Smooth muscle cell (in vitro differentiated cells): ENCODE results near the gene SYT1. TPM values are rescaled to one million over a fixed set of nuclear protein-coding genes. Genes with fewer than 3 reads are reported as not detected.

Source experiments
- DNase-seq: peaks from one replicate; lab custom pipeline; 2025; ENCODE audit not compliant: unreplicated experiment; lab: John Stamatoyannopoulos, UW
- H2AFZ ChIP-seq: fragments of 200-600 bp; sonication (generic); 2 replicates; pipeline ENCODE4 v1.6.0; 2016; ENCODE audit warnings: antibody characterized with exemption, low read depth, mild to moderate bottlenecking
- H3F3A ChIP-seq: fragments of 200-600 bp; sonication (generic); 2 replicates; pipeline ENCODE4 v1.6.0; 2017; ENCODE audit warnings: antibody characterized with exemption, low read depth
- H3K27ac ChIP-seq: fragments of 200-600 bp; sonication (generic); 2 replicates; pipeline ENCODE4 v1.5.1; 2016; ENCODE audit warnings: low read depth, mild to moderate bottlenecking
- H3K27me3 ChIP-seq: fragments of 200-600 bp; sonication (generic); 2 replicates; pipeline ENCODE4 v1.6.1; 2016; ENCODE audit warnings: low read depth, mild to moderate bottlenecking
- H3K36me3 ChIP-seq: fragments of 200-600 bp; sonication (generic); 2 replicates; pipeline ENCODE4 v1.5.1; 2016; ENCODE audit warnings: low read depth
- H3K4me1 ChIP-seq: fragments of 200-600 bp; sonication (generic); 2 replicates; pipeline ENCODE4 v1.5.1; 2016; ENCODE audit warnings: low read depth
- H3K4me2 ChIP-seq: fragments of 200-600 bp; sonication (generic); 2 replicates; pipeline ENCODE4 v1.6.0; 2016; ENCODE audit warnings: mild to moderate bottlenecking
- H3K4me3 ChIP-seq: fragments of 200-600 bp; sonication (generic); 2 replicates; pipeline ENCODE4 v1.5.1; 2016; ENCODE audit warnings: mild to moderate bottlenecking
- H3K79me2 ChIP-seq: fragments of 200-600 bp; sonication (generic); 2 replicates; pipeline ENCODE4 v1.6.0; 2016; ENCODE audit warnings: low read depth, mild to moderate bottlenecking
- H3K9ac ChIP-seq: fragments of 200-600 bp; sonication (generic); 2 replicates; pipeline ENCODE4 v1.6.0; 2016; ENCODE audit warnings: low read depth
- H3K9me3 ChIP-seq: fragments of 200-600 bp; sonication (generic); replicated peaks from 2 replicates; pipeline ENCODE4 v1.5.1; 2016; ENCODE audit warnings: low read depth
- H4K20me1 ChIP-seq: fragments of 200-600 bp; sonication (generic); 2 replicates; pipeline ENCODE4 v1.6.0; 2016; ENCODE audit warnings: low read depth
- WGBS: methylation state at CpG from one replicate; pipeline ENCODE4 v1.1.7; 2016; ENCODE audit warnings: low lambda C conversion rate; 5-methylcytosine and 5-hydroxymethylcytosine counted together
- polyA plus RNA-seq: library from polyadenylated mRNA; unstranded; fragments of >200 nt; fragmentation: Nextera tagmentation; extraction: Ambion mirVana; gene quantifications from 2 replicates; pipeline ENCODE4 v1.2.1, GENCODE V29; 2016
- total RNA-seq: library from RNA; depleted of rRNA; stranded (reverse); fragments of >200 nt; gene quantifications from 2 replicates; pipeline ENCODE4 v1.2.3, GENCODE V29; 2014
- TF ChIP-seq, protein P1 (sequence below): fragments of 200-600 bp; sonication (generic); IDR thresholded peaks from 2 replicates; pipeline ENCODE4 v1.5.1; 2017; ENCODE audit warnings: borderline replicate concordance, mild to moderate bottlenecking, antibody characterized with exemption; ENCODE audit not compliant: insufficient read depth, poor library complexity, severe bottlenecking

The SYT1 gene
- total and polyA plus RNA-seq, 2 experiments from 2014 or later, result 5.2 to 10.2 TPM

DNA sequence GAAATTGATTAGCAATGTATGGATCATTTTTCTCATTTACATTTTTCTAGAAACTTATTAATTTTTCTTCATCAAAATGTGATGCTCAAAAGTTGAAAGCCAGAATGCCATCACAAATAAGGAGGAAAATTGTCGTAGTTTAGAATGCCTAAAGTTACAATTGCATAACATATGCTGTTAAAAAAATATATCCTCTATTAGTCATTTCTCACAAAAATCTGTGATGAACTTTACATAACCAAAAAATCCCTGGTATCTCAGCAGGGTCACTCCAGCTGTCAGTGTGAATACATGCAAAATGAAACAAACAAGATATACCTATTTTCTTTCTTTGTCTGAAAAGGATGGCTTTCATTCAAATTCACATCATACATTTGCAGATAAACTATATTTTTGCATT is 467.3 kb downstream of the SYT1 start:
- 68% methylated on average over 1 of the region's 1 CpG for WGBS
- H3K27ac ChIP-seq, result no peak overlapping the region
- no peaks in the 10 kb centered on the region for H3K9me3 ChIP-seq
- H3F3A ChIP-seq, result no peaks in the 10 kb centered on the region
- H3K4me3 ChIP-seq, result no peak overlapping the region
- H3K4me1 ChIP-seq, result no peaks in the 10 kb centered on the region
- H3K79me2 ChIP-seq, result no peaks in the 10 kb centered on the region
- DNase-seq, result no peak
- no peak overlapping the region for H3K9ac ChIP-seq
- H3K27me3 ChIP-seq, result no peaks in the 10 kb centered on the region
- no peak overlapping the region for H3K4me2 ChIP-seq
- H4K20me1 ChIP-seq, result no peaks in the 10 kb centered on the region
- no peaks in the 10 kb centered on the region for H3K36me3 ChIP-seq
- H2AFZ ChIP-seq, result no peak overlapping the region
- TF ChIP-seq, protein P1, sequence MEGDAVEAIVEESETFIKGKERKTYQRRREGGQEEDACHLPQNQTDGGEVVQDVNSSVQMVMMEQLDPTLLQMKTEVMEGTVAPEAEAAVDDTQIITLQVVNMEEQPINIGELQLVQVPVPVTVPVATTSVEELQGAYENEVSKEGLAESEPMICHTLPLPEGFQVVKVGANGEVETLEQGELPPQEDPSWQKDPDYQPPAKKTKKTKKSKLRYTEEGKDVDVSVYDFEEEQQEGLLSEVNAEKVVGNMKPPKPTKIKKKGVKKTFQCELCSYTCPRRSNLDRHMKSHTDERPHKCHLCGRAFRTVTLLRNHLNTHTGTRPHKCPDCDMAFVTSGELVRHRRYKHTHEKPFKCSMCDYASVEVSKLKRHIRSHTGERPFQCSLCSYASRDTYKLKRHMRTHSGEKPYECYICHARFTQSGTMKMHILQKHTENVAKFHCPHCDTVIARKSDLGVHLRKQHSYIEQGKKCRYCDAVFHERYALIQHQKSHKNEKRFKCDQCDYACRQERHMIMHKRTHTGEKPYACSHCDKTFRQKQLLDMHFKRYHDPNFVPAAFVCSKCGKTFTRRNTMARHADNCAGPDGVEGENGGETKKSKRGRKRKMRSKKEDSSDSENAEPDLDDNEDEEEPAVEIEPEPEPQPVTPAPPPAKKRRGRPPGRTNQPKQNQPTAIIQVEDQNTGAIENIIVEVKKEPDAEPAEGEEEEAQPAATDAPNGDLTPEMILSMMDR, result no peak

DNA sequence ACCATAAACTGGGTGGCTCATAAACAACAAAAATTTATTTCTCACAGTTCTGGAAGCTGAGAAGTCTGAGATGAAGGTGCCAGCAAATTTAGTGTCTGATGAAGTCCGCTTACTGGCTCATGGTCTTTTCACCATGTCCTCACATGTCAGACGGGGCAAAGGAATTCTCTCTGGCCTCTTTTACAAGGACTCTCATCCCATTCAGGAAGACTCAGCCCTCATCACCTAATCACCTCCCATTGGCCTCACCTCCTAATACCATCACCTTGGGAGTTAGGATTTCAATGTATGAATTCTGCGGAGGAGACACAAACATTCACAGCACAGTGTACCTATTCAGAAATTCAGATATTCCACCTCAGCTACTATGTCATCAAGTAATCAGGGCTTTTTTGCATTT is 468.6 kb downstream of the SYT1 start:
- TF ChIP-seq, protein P1, result no peak
- 80% methylated on average over 3 of the region's 3 CpGs for WGBS

DNA sequence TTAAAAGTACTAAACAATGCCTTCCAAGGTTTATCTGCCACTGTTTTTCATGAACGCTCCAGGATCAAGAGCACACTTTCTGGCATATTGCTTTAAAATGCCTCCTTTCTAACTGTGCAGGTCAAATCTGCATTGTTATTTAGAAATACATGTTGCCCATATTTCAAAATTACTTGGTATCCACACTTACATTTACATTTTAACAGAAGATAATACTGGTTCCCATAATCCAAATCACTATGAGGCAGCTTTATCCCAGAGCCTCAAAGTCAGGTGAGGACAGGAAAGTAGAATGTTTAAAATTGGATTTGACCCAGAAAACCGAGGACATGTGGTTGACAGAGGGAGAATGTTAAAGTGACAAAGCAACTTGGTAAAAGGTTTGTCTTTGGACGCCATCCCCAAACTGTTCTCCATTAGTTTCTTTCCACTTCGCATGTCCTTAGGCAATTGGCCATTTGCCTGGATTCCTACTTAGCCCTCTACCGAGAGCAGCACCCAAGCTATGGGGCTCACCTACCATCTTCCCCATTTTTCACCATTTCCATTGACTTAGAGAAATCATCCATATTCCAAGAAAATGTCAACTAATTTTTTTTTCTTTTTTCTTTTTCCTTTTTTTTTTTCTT is 473.2 kb downstream of the SYT1 start:
- H3K36me3 ChIP-seq, result no peaks in the 10 kb centered on the region
- TF ChIP-seq, protein P1, result no peak
- no peak for DNase-seq
- no peaks in the 10 kb centered on the region for H3K9me3 ChIP-seq
- no peak overlapping the region for H2AFZ ChIP-seq
- H3K27ac ChIP-seq, result no peak overlapping the region
- WGBS, result 90% methylated on average over 5 of the region's 5 CpGs
- no peak overlapping the region for H3K9ac ChIP-seq
- no peaks in the 10 kb centered on the region for H3F3A ChIP-seq
- no peaks in the 10 kb centered on the region for H3K27me3 ChIP-seq
- no peaks in the 10 kb centered on the region for H3K4me1 ChIP-seq
- no peaks in the 10 kb centered on the region for H3K79me2 ChIP-seq
- no peak overlapping the region for H3K4me3 ChIP-seq
- H3K4me2 ChIP-seq, result no peak overlapping the region
- H4K20me1 ChIP-seq, result no peaks in the 10 kb centered on the region

More for the DNA sequence above, 468.6 kb downstream of the SYT1 start:
- H3K9me3 ChIP-seq, result no peaks in the 10 kb centered on the region
- DNase-seq, result no peak
- no peak overlapping the region for H3K27ac ChIP-seq
- H3K4me1 ChIP-seq, result no peaks in the 10 kb centered on the region
- no peak overlapping the region for H3K9ac ChIP-seq
- H4K20me1 ChIP-seq, result no peaks in the 10 kb centered on the region
- H3F3A ChIP-seq, result no peaks in the 10 kb centered on the region
- H3K4me3 ChIP-seq, result no peak overlapping the region
- H3K79me2 ChIP-seq, result no peaks in the 10 kb centered on the region
- H3K4me2 ChIP-seq, result no peak overlapping the region
- H2AFZ ChIP-seq, result no peak overlapping the region
- no peaks in the 10 kb centered on the region for H3K27me3 ChIP-seq
- no peaks in the 10 kb centered on the region for H3K36me3 ChIP-seq
